ENCODE data around the gene HNRNPL.
A peak's percentile ranks its signal among the peaks of the same experiment; 100 is the strongest.
"Not testable (repeated sequence)": the region's sequence is repeated elsewhere in the genome, so short reads cannot be mapped to it uniquely, and the experiment has no call there.

HNRNPL gene

DNA sequence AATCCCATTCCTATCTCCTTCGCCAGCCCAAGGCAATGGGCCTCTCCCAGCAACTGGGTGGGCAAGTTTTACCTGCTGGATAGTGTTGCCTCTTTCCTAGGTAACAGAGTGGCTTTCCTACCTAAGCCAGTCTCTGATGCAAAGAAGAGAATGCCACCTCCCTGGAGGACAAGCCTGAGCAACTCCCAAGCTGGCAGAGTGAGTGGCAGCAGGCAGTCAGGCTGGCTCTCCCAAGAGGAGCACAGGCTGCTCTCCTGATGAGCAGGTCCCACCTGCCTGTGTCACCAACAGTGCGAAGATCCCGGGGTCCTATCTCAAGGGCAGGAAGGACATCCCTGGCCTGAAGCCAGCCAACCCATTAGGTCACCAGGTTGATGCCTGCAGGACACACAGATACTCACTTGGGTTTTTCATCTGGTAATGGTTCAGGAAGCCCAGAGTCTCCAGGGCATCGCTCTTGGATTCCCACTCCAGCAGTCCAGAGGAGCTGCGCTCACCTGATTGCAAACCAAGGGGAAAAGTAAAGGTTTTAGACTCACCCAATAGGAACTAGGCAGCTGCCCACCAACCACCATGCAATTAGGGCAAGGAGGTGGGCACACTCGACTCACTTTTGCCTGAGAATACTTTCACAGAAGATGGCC is 12.7 kb downstream of the HNRNPL start:
- Histone ChIP-seq H3K4me3 (ENCODE audit: extremely low read depth, insufficient read depth, low read length, poor library complexity, severe bottlenecking) (no peak overlapping the region), H3K27ac (ENCODE audit: low read depth, low read length, severe bottlenecking) (peak overlapping the region; percentile 70), H3K36me3 (ENCODE audit: control insufficient read depth, insufficient read depth, low read length) (peaks cover 70% of the 10 kb centered on the region), H3K9me3 (ENCODE audit: control insufficient read depth, low read length) (no peaks in the 10 kb centered on the region), H3K4me1 (ENCODE audit: control insufficient read depth, insufficient read depth, low read length, poor library complexity, severe bottlenecking) (peaks cover 34% of the 10 kb centered on the region)
- 82 to 97% methylated on average over 3 to 6 of the region's 6 CpGs for WGBS, 2 experiments (ENCODE audit: insufficient coverage in 2 of 2)

DNA sequence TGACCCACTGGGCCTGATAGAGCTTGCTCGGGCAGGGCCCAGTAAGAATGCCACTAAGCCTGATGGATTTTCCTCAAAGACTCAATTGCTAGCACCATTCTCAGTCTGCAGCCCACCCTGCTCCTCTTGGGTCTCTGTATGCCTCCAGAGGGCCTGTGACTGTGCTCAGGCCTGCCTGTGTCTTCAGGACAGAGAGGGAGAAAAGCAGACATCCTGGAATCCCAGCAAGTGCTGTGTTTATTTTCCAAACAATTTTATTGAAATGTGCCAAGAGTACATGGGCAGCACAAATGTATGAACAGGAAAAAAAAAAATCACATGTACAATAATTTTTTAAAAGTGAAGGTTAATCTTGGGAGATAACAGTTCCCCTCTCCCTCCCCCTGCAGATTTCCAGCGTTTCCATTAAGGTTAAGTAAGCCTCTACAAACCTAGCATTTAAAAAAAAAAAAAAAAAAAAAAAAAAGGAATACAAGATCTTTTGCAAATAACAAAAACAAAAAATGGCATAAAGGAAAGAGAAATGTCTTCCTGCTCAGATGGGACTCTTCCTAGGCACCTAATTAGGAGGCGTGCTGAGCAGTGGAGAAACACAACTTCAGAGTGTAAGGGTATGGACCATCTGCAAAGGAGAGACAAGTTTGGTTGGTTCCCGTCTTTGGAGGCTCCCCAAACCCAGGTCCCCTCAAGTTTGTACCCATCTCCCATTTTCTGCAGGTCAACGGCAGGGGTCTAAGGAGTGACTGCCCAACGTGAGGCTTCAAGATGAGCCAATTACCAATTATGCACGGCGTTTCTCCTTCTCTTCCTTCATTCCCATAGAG is 13.4 kb downstream of the HNRNPL start:
- WGBS, 2 experiments (ENCODE audit: insufficient coverage in 2 of 2): 94 to 97% methylated on average over 6 to 7 of the region's 8 CpGs
- Histone ChIP-seq H3K4me3 (ENCODE audit: extremely low read depth, insufficient read depth, low read length, poor library complexity, severe bottlenecking) (no peak overlapping the region), H3K9me3 (ENCODE audit: control insufficient read depth, low read length) (no peaks in the 10 kb centered on the region), H3K36me3 (ENCODE audit: control insufficient read depth, insufficient read depth, low read length) (peaks cover 63% of the 10 kb centered on the region), H3K4me1 (ENCODE audit: control insufficient read depth, insufficient read depth, low read length, poor library complexity, severe bottlenecking) (peaks cover 34% of the 10 kb centered on the region), H3K27ac (ENCODE audit: low read depth, low read length, severe bottlenecking) (peak overlapping the region; percentile 45)

DNA sequence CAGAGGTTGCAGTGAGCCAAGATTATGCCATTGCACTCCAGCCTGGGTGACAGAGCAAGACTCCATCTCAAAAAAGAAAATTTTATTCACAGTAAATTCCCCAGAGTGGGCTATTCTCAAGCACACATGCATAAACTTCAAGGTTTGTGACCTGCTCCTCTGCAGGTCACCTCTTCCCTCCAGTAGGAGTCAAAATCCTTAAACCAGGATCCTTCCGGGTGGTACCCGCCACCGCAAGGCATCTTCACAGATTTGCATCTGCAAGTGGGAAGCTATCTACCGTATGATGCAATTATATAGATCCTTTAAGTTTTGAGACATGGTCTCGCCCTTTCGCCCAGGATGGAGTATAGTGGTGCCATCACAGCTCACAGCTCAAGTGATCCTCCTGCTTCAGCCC is 15.2 kb downstream of the HNRNPL start:
- Histone ChIP-seq H3K9me3 (ENCODE audit: control insufficient read depth, low read length) (no peaks in the 10 kb centered on the region), H3K4me3 (ENCODE audit: extremely low read depth, insufficient read depth, low read length, poor library complexity, severe bottlenecking) (no peak overlapping the region), H3K4me1 (ENCODE audit: control insufficient read depth, insufficient read depth, low read length, poor library complexity, severe bottlenecking) (peaks cover 26% of the 10 kb centered on the region), H3K27ac (ENCODE audit: low read depth, low read length, severe bottlenecking) (no peak overlapping the region), H3K36me3 (ENCODE audit: control insufficient read depth, insufficient read depth, low read length) (peaks cover 57% of the 10 kb centered on the region)
- WGBS, 2 experiments (ENCODE audit: insufficient coverage in 2 of 2): 100% methylated on average over 5 to 6 of the region's 6 CpGs

DNA sequence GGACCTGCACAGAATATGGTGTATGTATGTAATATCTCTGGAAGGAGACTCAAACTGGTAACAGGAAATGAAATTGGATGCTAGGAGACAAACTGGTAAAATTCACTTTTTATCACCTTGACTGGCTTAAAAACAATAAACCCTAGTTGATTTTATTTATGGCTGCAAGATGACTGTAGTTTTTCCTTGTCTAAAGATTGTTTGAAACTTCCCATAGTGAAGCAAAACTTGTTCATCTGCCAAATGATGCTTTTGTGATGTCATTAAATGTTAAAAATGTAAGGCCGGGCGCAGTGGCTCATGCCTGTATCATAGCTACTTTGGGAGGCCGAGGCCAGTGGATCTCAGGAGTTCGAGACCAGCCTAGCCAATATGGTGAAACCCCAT is 15.7 kb downstream of the HNRNPL start:
- 92 to 100% methylated on average over 2 to 4 of the region's 4 CpGs for WGBS, 2 experiments (ENCODE audit: insufficient coverage in 2 of 2)
- Histone ChIP-seq H3K27ac (ENCODE audit: low read depth, low read length, severe bottlenecking) (no peak overlapping the region), H3K36me3 (ENCODE audit: control insufficient read depth, insufficient read depth, low read length) (peaks cover 54% of the 10 kb centered on the region), H3K4me3 (ENCODE audit: extremely low read depth, insufficient read depth, low read length, poor library complexity, severe bottlenecking) (no peak overlapping the region), H3K9me3 (ENCODE audit: control insufficient read depth, low read length) (no peaks in the 10 kb centered on the region), H3K4me1 (ENCODE audit: control insufficient read depth, insufficient read depth, low read length, poor library complexity, severe bottlenecking) (peaks cover 22% of the 10 kb centered on the region)

DNA sequence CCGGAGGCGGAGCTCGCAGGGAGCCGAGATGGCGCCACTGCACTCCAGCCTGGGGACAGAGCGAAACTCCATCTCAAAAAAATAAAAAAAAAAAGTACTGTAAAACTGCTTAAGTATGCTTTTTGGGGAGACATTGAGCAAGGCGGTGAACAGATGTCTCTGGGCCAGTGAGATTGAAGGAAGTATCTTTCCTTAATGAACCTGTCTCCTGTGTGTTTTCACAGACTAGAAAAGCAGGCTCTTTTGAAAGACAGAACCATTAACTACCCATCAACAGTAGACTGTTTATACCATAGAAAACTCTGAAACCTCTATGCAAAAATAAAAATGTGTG is 16.7 kb downstream of the HNRNPL start:
- peaks cover 13% of the 10 kb centered on the region for H3K4me1 ChIP-seq (ENCODE audit: control insufficient read depth, insufficient read depth, low read length, poor library complexity, severe bottlenecking)
- H3K4me3 ChIP-seq (ENCODE audit: extremely low read depth, insufficient read depth, low read length, poor library complexity, severe bottlenecking): no peak overlapping the region
- WGBS, 2 experiments (ENCODE audit: insufficient coverage in 2 of 2): 100% methylated on average over 3 of the region's 7 CpGs; no CpG with 5 or more reads in 1 of the 2 experiments
- no peak overlapping the region for H3K27ac ChIP-seq (ENCODE audit: low read depth, low read length, severe bottlenecking)
- peaks cover 52% of the 10 kb centered on the region for H3K36me3 ChIP-seq (ENCODE audit: control insufficient read depth, insufficient read depth, low read length)
- no peaks in the 10 kb centered on the region for H3K9me3 ChIP-seq (ENCODE audit: control insufficient read depth, low read length)

GRCh38 chr19:38831142-38831605 is 18.6 kb downstream of the HNRNPL start:
- H3K4me1 ChIP-seq (ENCODE audit: control insufficient read depth, insufficient read depth, low read length, poor library complexity, severe bottlenecking): peaks cover 5% of the 10 kb centered on the region
- peak overlapping the region; percentile 98 for H3K27ac ChIP-seq (ENCODE audit: low read depth, low read length, severe bottlenecking)
- 18 to 21% methylated on average over 13 to 15 of the region's 16 CpGs for WGBS, 2 experiments (ENCODE audit: insufficient coverage in 2 of 2)
- peaks cover 43% of the 10 kb centered on the region for H3K36me3 ChIP-seq (ENCODE audit: control insufficient read depth, insufficient read depth, low read length)
- peak overlapping the region; percentile 65 for H3K4me3 ChIP-seq (ENCODE audit: extremely low read depth, insufficient read depth, low read length, poor library complexity, severe bottlenecking)
- H3K9me3 ChIP-seq (ENCODE audit: control insufficient read depth, low read length): no peaks in the 10 kb centered on the region

- 93% methylated on average over 3 of the region's 4 CpGs for WGBS, 2 experiments (ENCODE audit: insufficient coverage in 2 of 2)
- H3K36me3 ChIP-seq (ENCODE audit: control insufficient read depth, insufficient read depth, low read length): peaks cover 34% of the 10 kb centered on the region
- H3K9me3 ChIP-seq (ENCODE audit: control insufficient read depth, low read length): no peaks in the 10 kb centered on the region
- H3K4me1 ChIP-seq (ENCODE audit: control insufficient read depth, insufficient read depth, low read length, poor library complexity, severe bottlenecking): peaks cover 5% of the 10 kb centered on the region
- no peak overlapping the region for H3K4me3 ChIP-seq (ENCODE audit: extremely low read depth, insufficient read depth, low read length, poor library complexity, severe bottlenecking)
- H3K27ac ChIP-seq (ENCODE audit: low read depth, low read length, severe bottlenecking): peak overlapping the region; percentile 2
Measured at GRCh38 chr19:38830039-38830733, 19.6 kb downstream of the HNRNPL start.

GRCh38 chr19:38829203-38829602 is 20.6 kb downstream of the HNRNPL start:
- H3K4me3 ChIP-seq (ENCODE audit: extremely low read depth, insufficient read depth, low read length, poor library complexity, severe bottlenecking); H3K4me1 ChIP-seq (ENCODE audit: control insufficient read depth, insufficient read depth, low read length, poor library complexity, severe bottlenecking); H3K27ac ChIP-seq (ENCODE audit: low read depth, low read length, severe bottlenecking); H3K9me3 ChIP-seq (ENCODE audit: control insufficient read depth, low read length): not testable (repeated sequence)
- 96% methylated on average over 4 of the region's 7 CpGs; no CpG with 5 or more reads in 1 of the 2 experiments for WGBS, 2 experiments (ENCODE audit: insufficient coverage in 2 of 2)
- H3K36me3 ChIP-seq (ENCODE audit: control insufficient read depth, insufficient read depth, low read length): peaks cover 32% of the 10 kb centered on the region

DNA sequence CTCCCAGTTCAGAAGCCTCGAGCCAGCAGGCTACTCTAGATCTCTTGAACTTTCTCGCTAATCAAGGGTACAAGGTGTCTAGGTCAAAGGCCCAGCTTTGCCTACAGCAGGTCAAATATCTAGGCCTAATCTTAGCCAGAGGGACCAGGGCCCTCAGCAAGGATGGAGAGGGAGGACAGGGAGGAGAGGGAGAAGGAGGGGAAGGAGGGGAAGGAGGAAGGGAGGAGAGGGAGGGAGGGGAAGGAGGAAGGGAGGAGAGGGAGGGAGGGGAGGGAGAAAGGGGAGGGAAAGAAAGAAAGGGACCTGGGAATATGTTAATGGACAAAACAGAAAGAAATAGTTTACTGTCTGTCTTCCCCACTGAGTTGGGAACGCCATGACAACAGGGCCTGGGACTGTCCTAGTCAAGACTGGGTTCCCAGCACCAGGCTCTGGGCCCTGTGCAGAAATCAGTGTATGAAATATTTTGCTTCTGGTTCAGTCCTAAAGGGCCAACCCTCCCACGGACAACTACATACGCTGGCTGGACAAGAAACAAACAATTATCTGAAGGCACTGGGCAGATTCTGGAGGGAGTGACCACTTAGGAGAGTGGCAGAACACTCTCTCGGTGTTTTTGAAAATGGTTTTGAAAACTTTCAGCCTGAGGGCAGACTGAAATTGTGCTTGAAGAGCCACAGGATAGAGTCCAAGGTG is 22.8 kb downstream of the HNRNPL start:
- WGBS, 2 experiments (ENCODE audit: insufficient coverage in 2 of 2): 60 to 69% methylated on average over 3 to 4 of the region's 6 CpGs
- H3K4me3 ChIP-seq (ENCODE audit: extremely low read depth, insufficient read depth, low read length, poor library complexity, severe bottlenecking): no peak overlapping the region
- H3K9me3 ChIP-seq (ENCODE audit: control insufficient read depth, low read length): no peaks in the 10 kb centered on the region
- H3K4me1 ChIP-seq (ENCODE audit: control insufficient read depth, insufficient read depth, low read length, poor library complexity, severe bottlenecking): peaks cover 13% of the 10 kb centered on the region
- H3K27ac ChIP-seq (ENCODE audit: low read depth, low read length, severe bottlenecking): no peak overlapping the region
- peaks cover 39% of the 10 kb centered on the region for H3K36me3 ChIP-seq (ENCODE audit: control insufficient read depth, insufficient read depth, low read length)

DNA sequence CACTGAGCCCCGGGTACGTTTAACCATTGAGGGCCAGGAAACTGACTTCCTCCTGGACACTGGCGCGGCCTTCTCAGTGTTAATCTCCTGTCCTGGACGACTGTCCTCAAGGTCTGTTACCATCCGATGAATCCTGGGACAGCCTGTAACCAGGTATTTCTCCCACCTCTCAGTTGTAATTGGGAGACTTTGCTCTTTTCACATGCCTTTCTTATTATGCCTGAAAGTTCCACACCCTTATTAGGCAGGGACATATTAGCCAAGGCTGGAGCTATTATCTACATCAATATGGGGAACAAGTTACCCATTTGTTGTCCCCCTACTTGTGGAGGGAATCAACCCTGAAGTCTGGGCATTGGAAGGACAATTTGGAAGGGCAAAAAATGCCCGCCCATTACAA is 23.9 kb downstream of the HNRNPL start:
- not testable (repeated sequence) for H3K9me3 ChIP-seq (ENCODE audit: control insufficient read depth, low read length); H3K27ac ChIP-seq (ENCODE audit: low read depth, low read length, severe bottlenecking); H3K4me3 ChIP-seq (ENCODE audit: extremely low read depth, insufficient read depth, low read length, poor library complexity, severe bottlenecking)
- Histone ChIP-seq H3K36me3 (ENCODE audit: control insufficient read depth, insufficient read depth, low read length) (peaks cover 39% of the 10 kb centered on the region), H3K4me1 (ENCODE audit: control insufficient read depth, insufficient read depth, low read length, poor library complexity, severe bottlenecking) (peaks cover 11% of the 10 kb centered on the region)
- whole genome bisulfite sequencing, 2 experiments (ENCODE audit: insufficient coverage in 2 of 2): 91 to 92% methylated on average over 4 to 6 of the region's 7 CpGs
